ENCODE results near the gene CTBP2.

The CTBP2 gene

GRCh38 chr10:125200396-125200795 is 40.0 kb upstream of the CTBP2 start:
- H3K27ac ChIP-seq (ENCODE audit: low read length) = no peak overlapping the region
- no peaks in the 10 kb centered on the region for H3K4me1 ChIP-seq (ENCODE audit: low read length)
- TF ChIP-seq EZH2phosphoT487 (IDR thresholded peaks at IDR 0.05; ENCODE audit: low read length) (no peak), EZH2 (optimal IDR thresholded peaks at IDR 0.05; ENCODE audit: low read depth, low read length) (no peak)
- no peak for DNase-seq
- no peaks in the 10 kb centered on the region for H3K9me2 ChIP-seq (replicated peaks; ENCODE audit: insufficient read depth, low read length)
- H2AFZ ChIP-seq (ENCODE audit: low read length) = no peak overlapping the region
- H3K9me3 ChIP-seq (replicated peaks; ENCODE audit: insufficient read depth, low read length) = no peaks in the 10 kb centered on the region
- no peaks in the 10 kb centered on the region for H4K20me1 ChIP-seq (ENCODE audit: insufficient read depth, low read length)
- no peaks in the 10 kb centered on the region for H3K79me2 ChIP-seq (ENCODE audit: low read length)
- H3K4me2 ChIP-seq (ENCODE audit: low read depth, low read length) = no peak overlapping the region
- no peak overlapping the region for H3K4me3 ChIP-seq (ENCODE audit: low read length)
- H3K27me3 ChIP-seq (replicated peaks; ENCODE audit: insufficient read depth, low read length) = no peaks in the 10 kb centered on the region; the same call in 1 of the 2 replicates
- H3K9ac ChIP-seq (ENCODE audit: low read length) = no peak overlapping the region
- no peaks in the 10 kb centered on the region for H3K36me3 ChIP-seq (replicated peaks; ENCODE audit: insufficient read depth, low read length)
- no peaks in the 10 kb centered on the region for H3F3A ChIP-seq (ENCODE audit: insufficient read depth, low read length)

- no peaks in the 10 kb centered on the region for H3K79me2 ChIP-seq (ENCODE audit: low read length)
- H3K4me2 ChIP-seq (ENCODE audit: low read depth, low read length) = no peak overlapping the region
- no peaks in the 10 kb centered on the region for H4K20me1 ChIP-seq (ENCODE audit: insufficient read depth, low read length)
- no peaks in the 10 kb centered on the region for H3F3A ChIP-seq (ENCODE audit: insufficient read depth, low read length)
- H3K36me3 ChIP-seq (replicated peaks; ENCODE audit: insufficient read depth, low read length) = no peaks in the 10 kb centered on the region
- no peaks in the 10 kb centered on the region; the same call in 1 of the 2 replicates for H3K27me3 ChIP-seq (replicated peaks; ENCODE audit: insufficient read depth, low read length)
- H3K4me1 ChIP-seq (ENCODE audit: low read length) = no peaks in the 10 kb centered on the region
- TF ChIP-seq CTCF (IDR thresholded peaks at IDR 0.05; ENCODE audit: low read length) = no peak
- TF ChIP-seq EZH2phosphoT487 (IDR thresholded peaks at IDR 0.05; ENCODE audit: low read length) = no peak
- TF ChIP-seq EZH2 (optimal IDR thresholded peaks at IDR 0.05; ENCODE audit: low read depth, low read length) = no peak
- H3K9me2 ChIP-seq (replicated peaks; ENCODE audit: insufficient read depth, low read length) = no peaks in the 10 kb centered on the region
- H3K9me3 ChIP-seq (replicated peaks; ENCODE audit: insufficient read depth, low read length) = no peaks in the 10 kb centered on the region
- H3K27ac ChIP-seq (ENCODE audit: low read length) = no peak overlapping the region
- H3K9ac ChIP-seq (ENCODE audit: low read length) = no peak overlapping the region
- no peak overlapping the region for H3K4me3 ChIP-seq (ENCODE audit: low read length)
- no peak overlapping the region for H2AFZ ChIP-seq (ENCODE audit: low read length)
- DNase-seq = no peak
Measured at GRCh38 chr10:125199270-125199669, 38.9 kb upstream of the CTBP2 start.

GRCh38 chr10:125194814-125195213 is 34.5 kb upstream of the CTBP2 start:
- H3F3A ChIP-seq (ENCODE audit: insufficient read depth, low read length) = no peaks in the 10 kb centered on the region
- no peaks in the 10 kb centered on the region for H3K4me1 ChIP-seq (ENCODE audit: low read length)
- no peak overlapping the region for H2AFZ ChIP-seq (ENCODE audit: low read length)
- H3K9me3 ChIP-seq (replicated peaks; ENCODE audit: insufficient read depth, low read length) = no peaks in the 10 kb centered on the region
- no peaks in the 10 kb centered on the region for H3K79me2 ChIP-seq (ENCODE audit: low read length)
- no peak overlapping the region for H3K4me2 ChIP-seq (ENCODE audit: low read depth, low read length)
- TF ChIP-seq EZH2phosphoT487 (IDR thresholded peaks at IDR 0.05; ENCODE audit: low read length) (no peak), CTCF (IDR thresholded peaks at IDR 0.05; ENCODE audit: low read length) (no peak), EZH2 (optimal IDR thresholded peaks at IDR 0.05; ENCODE audit: low read depth, low read length) (no peak)
- no peak for DNase-seq
- no peaks in the 10 kb centered on the region for H4K20me1 ChIP-seq (ENCODE audit: insufficient read depth, low read length)
- H3K4me3 ChIP-seq (ENCODE audit: low read length) = no peak overlapping the region
- no peak overlapping the region for H3K9ac ChIP-seq (ENCODE audit: low read length)
- no peaks in the 10 kb centered on the region for H3K9me2 ChIP-seq (replicated peaks; ENCODE audit: insufficient read depth, low read length)
- H3K36me3 ChIP-seq (replicated peaks; ENCODE audit: insufficient read depth, low read length) = no peaks in the 10 kb centered on the region
- no peak overlapping the region for H3K27ac ChIP-seq (ENCODE audit: low read length)
- H3K27me3 ChIP-seq (replicated peaks; ENCODE audit: insufficient read depth, low read length) = no peaks in the 10 kb centered on the region; the same call in 1 of the 2 replicates

- no peaks in the 10 kb centered on the region for H3K79me2 ChIP-seq (ENCODE audit: low read length)
Measured at GRCh38 chr10:125193306-125193877, 33.0 kb upstream of the CTBP2 start.

More at GRCh38 chr10:125193306-125193877, 33.0 kb upstream of the CTBP2 start:
- Histone ChIP-seq H3K9ac (ENCODE audit: low read length) (no peak overlapping the region), H3K4me1 (ENCODE audit: low read length) (no peaks in the 10 kb centered on the region), H3K9me3 (replicated peaks; ENCODE audit: insufficient read depth, low read length) (no peaks in the 10 kb centered on the region), H4K20me1 (ENCODE audit: insufficient read depth, low read length) (no peaks in the 10 kb centered on the region), H3K4me3 (ENCODE audit: low read length) (no peak overlapping the region), H3F3A (ENCODE audit: insufficient read depth, low read length) (no peaks in the 10 kb centered on the region), H3K36me3 (replicated peaks; ENCODE audit: insufficient read depth, low read length) (no peaks in the 10 kb centered on the region), H3K27ac (ENCODE audit: low read length) (no peak overlapping the region), H3K27me3 (replicated peaks; ENCODE audit: insufficient read depth, low read length) (no peaks in the 10 kb centered on the region; the same call in 1 of the 2 replicates), H3K9me2 (replicated peaks; ENCODE audit: insufficient read depth, low read length) (no peaks in the 10 kb centered on the region), H3K4me2 (ENCODE audit: low read depth, low read length) (no peak overlapping the region), H2AFZ (ENCODE audit: low read length) (no peak overlapping the region)
- TF ChIP-seq EZH2phosphoT487 (IDR thresholded peaks at IDR 0.05; ENCODE audit: low read length) (no peak), CTCF (IDR thresholded peaks at IDR 0.05; ENCODE audit: low read length) (no peak), EZH2 (optimal IDR thresholded peaks at IDR 0.05; ENCODE audit: low read depth, low read length) (no peak)
- DNase-seq = no peak

Measured in MM.1S (cell line).